Measurements from ENCODE around the gene ITPKB.

ITPKB gene

GRCh38 chr1:226741009-226741408 is 1.9 kb upstream of the ITPKB start:
- DNase-seq (ENCODE audit: insufficient read length, low spot score) (no peak), FAIRE-seq (peak; percentile 89)
- peak; percentile 56 for TF ChIP-seq PAX5 (IDR thresholded peaks at IDR 0.05; ENCODE audit: insufficient read depth, low read length, severe bottlenecking)
- no peak for TF ChIP-seq POLR2AphosphoS5 (IDR thresholded peaks at IDR 0.05; ENCODE audit: low read depth, low read length)

- peak; percentile 74 for FAIRE-seq
- TF ChIP-seq POLR2A (IDR thresholded peaks at IDR 0.05; ENCODE audit: low read depth, low read length) (no peak), TAF1 (IDR thresholded peaks at IDR 0.05; ENCODE audit: low read depth, low read length) (no peak), SPI1 (IDR thresholded peaks at IDR 0.05; ENCODE audit: low read depth, low read length) (no peak), POU2F2 (IDR thresholded peaks at IDR 0.05; ENCODE audit: low read depth, low read length) (no peak), POLR2AphosphoS5 (IDR thresholded peaks at IDR 0.05; ENCODE audit: low read depth, low read length) (no peak), PAX5 (IDR thresholded peaks at IDR 0.05; ENCODE audit: insufficient read depth, low read length, severe bottlenecking) (no peak)
- no peak for DNase-seq (ENCODE audit: insufficient read length, low spot score)
Observed at GRCh38 chr1:226739696-226740065, 599 bp upstream of the ITPKB start.

DNA sequence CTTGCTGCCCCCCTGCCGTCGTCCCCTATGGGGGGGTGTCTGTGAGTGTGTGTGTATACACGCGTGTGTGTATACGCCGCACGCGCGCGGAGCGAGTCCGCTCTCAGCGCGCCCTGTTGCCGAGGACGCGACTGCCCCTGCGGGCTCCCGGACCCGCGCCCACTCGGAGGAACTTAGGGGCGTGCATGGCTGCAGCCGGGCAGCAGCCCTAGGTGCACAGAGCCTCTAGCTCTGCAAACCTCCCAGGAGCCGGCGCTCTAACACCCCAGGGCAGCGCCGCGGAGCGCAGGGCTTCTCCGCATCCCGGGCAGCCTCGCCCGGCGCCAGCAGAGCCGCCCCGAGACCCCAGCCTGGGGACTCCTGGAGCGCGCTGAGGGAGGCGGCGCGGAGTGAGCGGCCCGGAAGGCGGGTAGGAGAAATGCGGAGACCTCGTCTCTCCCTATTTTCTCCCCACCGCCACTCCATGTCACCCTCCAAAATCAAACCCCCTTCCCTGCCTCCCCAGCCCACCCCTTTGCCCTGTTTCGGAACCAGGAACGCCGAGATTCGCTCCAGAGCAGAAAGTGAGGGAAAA is 574 bp downstream of the ITPKB start:
- DNase-seq (ENCODE audit: insufficient read length, low spot score) (no peak), FAIRE-seq (peak; percentile 87)
- TF ChIP-seq TAF1 (IDR thresholded peaks at IDR 0.05; ENCODE audit: low read depth, low read length) = no peak
- TF ChIP-seq POLR2A (IDR thresholded peaks at IDR 0.05; ENCODE audit: low read depth, low read length) = no peak
- no peak for TF ChIP-seq PAX5 (IDR thresholded peaks at IDR 0.05; ENCODE audit: insufficient read depth, low read length, severe bottlenecking)
- no peak for TF ChIP-seq POU2F2 (IDR thresholded peaks at IDR 0.05; ENCODE audit: low read depth, low read length)
- no peak for TF ChIP-seq POLR2AphosphoS5 (IDR thresholded peaks at IDR 0.05; ENCODE audit: low read depth, low read length)
- TF ChIP-seq SPI1 (IDR thresholded peaks at IDR 0.05; ENCODE audit: low read depth, low read length) = no peak

DNA sequence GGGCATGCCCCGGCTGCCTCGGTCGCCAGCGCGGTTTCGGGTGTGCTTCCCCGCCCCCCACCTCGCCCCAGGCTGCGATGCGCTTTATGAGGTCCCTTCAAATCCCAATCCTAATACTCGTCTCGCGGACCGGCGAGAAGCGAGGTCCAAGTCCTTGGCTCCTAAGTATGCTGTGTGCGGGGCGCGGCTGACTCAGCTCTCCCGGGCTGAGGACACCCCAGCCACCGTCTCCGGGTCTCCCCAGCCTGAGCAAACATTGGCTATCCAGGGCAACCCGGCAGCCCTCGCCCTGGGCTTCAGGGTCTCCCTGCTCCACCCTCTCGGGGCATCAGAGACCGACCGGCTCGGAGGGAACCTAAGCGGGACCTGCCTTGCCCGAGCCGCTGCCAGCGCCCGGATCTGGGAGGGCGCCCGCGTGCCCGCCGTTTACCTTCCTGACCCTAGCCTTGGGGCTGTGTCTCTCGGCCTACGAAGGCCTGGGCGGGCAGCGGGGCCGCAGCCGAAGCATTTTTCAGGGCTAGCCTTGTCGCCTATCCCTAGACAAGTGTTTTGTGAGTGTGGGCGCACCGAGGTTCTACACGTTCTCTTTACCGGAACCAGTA is 1.2 kb downstream of the ITPKB start:
- no peak for DNase-seq (ENCODE audit: insufficient read length, low spot score)
- TF ChIP-seq POLR2A (IDR thresholded peaks at IDR 0.05; ENCODE audit: low read depth, low read length) = no peak
- 0 out of 2 replicates have a peak, but pooled peaks have one; percentile 35 for TF ChIP-seq POU2F2 (IDR thresholded peaks at IDR 0.05; ENCODE audit: low read depth, low read length)
- FAIRE-seq = peak; percentile 41

DNA sequence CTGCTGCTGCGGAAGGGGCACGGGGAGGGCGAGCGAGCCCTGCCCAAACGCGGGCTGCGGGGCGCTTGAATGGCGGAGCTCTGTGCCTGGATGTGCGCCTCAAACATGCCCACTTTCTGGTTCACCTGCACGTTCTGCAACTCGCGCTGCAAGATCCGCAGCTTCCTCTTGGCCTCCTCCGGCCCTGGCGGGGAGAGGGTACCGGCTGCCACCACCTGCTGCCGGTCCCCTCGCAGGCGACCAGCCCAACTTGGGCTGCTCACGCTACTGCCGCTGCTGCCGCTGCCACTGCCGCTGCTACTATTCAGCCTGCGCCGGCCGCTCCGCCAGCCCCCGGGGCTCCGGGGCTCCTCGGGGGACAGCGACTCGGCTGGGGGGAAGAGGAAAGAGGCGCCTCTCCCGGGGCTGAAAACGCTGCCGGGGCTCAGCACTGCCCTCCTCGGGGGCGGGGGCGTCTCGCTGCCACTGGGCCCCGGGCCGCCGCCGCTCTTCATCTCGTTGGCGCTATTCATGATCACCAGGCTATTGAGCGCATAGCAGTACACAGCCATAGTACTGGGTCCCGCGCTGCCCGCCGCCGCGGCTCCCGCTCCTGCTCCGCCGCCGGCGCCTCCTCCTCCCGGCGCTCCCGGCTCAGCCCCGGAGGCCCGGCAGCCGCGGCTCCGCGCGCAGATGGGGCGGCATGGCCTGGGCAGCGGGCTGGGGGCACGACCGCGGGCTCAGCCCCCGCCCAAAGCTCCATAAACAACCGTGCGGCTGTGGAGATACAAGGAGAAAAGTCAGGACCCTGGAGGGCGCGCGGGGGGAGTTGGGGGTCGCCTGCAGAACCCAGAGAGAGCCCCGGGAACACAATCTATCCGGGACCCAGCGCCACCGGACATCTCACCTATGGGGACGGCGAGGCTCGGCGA is 1.9 kb downstream of the ITPKB start:
- TF ChIP-seq POLR2A (IDR thresholded peaks at IDR 0.05; ENCODE audit: low read depth, low read length) = no peak
- TF ChIP-seq PAX5 (IDR thresholded peaks at IDR 0.05; ENCODE audit: insufficient read depth, low read length, severe bottlenecking) = no peak
- TF ChIP-seq SPI1 (IDR thresholded peaks at IDR 0.05; ENCODE audit: low read depth, low read length) = no peak
- no peak for TF ChIP-seq TAF1 (IDR thresholded peaks at IDR 0.05; ENCODE audit: low read depth, low read length)
- no peak for TF ChIP-seq POLR2AphosphoS5 (IDR thresholded peaks at IDR 0.05; ENCODE audit: low read depth, low read length)
- TF ChIP-seq POU2F2 (IDR thresholded peaks at IDR 0.05; ENCODE audit: low read depth, low read length) = no peak
- no peak for DNase-seq (ENCODE audit: insufficient read length, low spot score)
- FAIRE-seq = peak; percentile 72

DNA sequence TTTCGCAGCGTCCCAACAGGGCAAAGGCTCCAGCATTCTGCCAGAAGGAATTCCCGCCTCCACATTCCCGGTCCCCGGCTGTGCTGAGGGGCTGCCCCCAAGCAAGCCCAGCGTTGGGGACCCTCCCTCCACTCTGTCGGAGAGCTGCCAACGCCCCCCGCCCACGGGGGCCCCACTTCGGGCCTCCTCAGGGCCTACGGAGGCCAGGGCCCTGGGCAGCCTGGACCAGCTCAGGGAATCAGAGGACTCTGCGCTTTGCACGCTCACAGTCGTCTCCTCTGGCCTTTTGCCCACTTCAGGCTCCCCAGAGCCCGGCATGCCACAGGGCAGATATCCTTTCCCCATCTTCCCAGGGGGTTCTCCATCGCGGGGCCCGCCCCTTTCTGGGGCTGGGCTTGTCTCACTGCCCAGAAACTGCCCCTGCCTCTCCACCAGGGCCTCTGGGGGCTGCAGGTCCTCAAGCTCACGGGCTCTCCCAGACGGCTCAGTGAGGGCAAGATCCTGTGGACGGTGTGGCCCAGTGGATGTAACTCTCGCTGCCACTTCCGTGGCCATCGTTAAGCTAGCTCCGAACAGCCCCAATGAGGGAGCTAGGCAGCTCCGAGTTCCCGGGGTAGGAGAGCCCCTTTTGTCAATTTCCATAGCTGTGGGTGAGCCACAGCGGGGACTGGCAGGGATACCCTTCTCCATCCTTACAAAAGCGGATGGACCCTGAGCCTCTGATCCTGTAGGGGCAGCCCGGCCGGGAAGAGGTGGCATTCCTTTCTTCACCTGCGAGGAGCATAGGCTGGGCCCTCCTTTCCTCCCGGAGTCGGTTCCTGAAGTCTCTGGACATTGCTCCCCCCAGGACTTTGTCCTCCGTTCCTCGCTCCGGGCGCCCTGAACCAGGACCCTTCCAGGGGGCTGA is 2.8 kb downstream of the ITPKB start:
- no peak for FAIRE-seq
- DNase-seq (ENCODE audit: insufficient read length, low spot score) = no peak
- no peak for TF ChIP-seq SPI1 (IDR thresholded peaks at IDR 0.05; ENCODE audit: low read depth, low read length)
- TF ChIP-seq POU2F2 (IDR thresholded peaks at IDR 0.05; ENCODE audit: low read depth, low read length) = no peak
- TF ChIP-seq PAX5 (IDR thresholded peaks at IDR 0.05; ENCODE audit: insufficient read depth, low read length, severe bottlenecking) = no peak
- TF ChIP-seq POLR2AphosphoS5 (IDR thresholded peaks at IDR 0.05; ENCODE audit: low read depth, low read length) = no peak
- TF ChIP-seq POLR2A (IDR thresholded peaks at IDR 0.05; ENCODE audit: low read depth, low read length) = no peak
- no peak for TF ChIP-seq TAF1 (IDR thresholded peaks at IDR 0.05; ENCODE audit: low read depth, low read length)

GRCh38 chr1:226735576-226735975 is 3.5 kb downstream of the ITPKB start:
- TF ChIP-seq POLR2A (IDR thresholded peaks at IDR 0.05; ENCODE audit: low read depth, low read length) = no peak
- DNase-seq (ENCODE audit: insufficient read length, low spot score) (no peak), FAIRE-seq (no peak)

DNA sequence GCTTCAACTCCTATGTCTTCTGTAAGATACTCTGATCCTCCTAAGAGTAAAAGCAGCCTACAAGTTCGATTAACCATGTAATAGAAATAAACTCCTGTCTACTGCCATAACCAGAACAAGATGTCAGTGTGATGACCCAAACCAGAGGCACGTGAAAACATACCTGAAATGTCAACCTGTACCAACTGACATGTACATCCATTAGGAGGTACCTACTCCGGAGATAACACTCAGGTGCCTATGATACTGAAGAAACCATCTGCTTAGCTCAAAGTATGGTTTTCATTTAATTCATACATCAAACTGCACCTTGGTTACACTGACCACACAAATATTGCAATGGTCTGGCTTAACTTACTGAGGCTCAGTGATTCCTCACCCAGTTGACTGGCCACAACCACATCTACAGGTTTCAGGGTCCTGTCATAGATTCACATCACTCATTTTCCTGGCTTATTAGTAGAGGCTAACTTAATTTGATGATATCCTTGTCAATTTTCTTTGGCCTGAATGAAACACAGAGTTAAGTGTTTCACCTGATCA is 4.4 kb downstream of the ITPKB start:
- no peak for TF ChIP-seq POLR2AphosphoS5 (IDR thresholded peaks at IDR 0.05; ENCODE audit: low read depth, low read length)
- DNase-seq (ENCODE audit: insufficient read length, low spot score) (no peak), FAIRE-seq (no peak)

DNA sequence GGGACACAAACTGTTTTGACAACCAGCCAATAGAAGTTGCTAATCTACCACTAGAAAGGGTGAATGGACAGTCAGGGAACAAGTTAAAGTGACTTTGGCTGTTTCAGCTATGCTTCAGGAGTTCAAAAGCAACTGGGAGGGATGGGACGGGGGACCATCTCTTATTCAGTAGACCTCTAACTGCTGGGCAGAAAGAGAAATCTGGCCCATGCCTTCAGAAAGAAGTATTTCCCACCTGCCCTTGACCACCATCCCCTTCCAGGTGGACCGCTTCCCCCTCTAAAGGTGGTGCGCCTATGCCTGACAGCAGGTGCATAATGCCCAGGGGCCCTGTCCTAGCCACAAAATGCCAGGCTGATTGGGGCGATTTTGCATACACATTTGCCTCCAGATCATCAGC is 5.2 kb downstream of the ITPKB start:
- peak; percentile 83 for FAIRE-seq
- no peak for TF ChIP-seq POU2F2 (IDR thresholded peaks at IDR 0.05; ENCODE audit: low read depth, low read length)
- TF ChIP-seq POLR2A (IDR thresholded peaks at IDR 0.05; ENCODE audit: low read depth, low read length) = no peak
- no peak for TF ChIP-seq TAF1 (IDR thresholded peaks at IDR 0.05; ENCODE audit: low read depth, low read length)
- TF ChIP-seq SPI1 (IDR thresholded peaks at IDR 0.05; ENCODE audit: low read depth, low read length) = no peak
- TF ChIP-seq POLR2AphosphoS5 (IDR thresholded peaks at IDR 0.05; ENCODE audit: low read depth, low read length) = no peak
- no peak for TF ChIP-seq PAX5 (IDR thresholded peaks at IDR 0.05; ENCODE audit: insufficient read depth, low read length, severe bottlenecking)

More for the DNA sequence above, 5.2 kb downstream of the ITPKB start:
- no peak for DNase-seq (ENCODE audit: insufficient read length, low spot score)

Measured in GM12891 (cell line).